Measurements from ENCODE around the gene EPHB2.

The EPHB2 gene

DNA sequence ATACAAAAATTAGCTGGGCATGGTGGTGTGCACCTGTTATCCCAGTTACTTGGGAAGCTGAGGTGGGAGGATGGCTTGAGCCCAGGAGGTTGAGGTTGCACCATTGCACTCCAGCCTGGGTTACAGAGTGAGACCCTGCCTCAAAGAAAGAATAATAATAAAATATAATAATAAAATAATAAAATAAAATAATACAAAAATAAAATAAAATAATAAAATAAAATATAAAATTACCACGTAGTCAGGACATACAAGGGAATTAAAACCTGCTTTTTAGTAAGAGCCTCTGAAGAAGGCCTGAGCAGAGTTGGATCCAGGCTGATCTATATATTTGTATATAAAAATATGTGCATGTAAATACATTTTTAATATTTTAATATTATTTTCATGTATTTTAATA, 41.7 kb downstream of the EPHB2 start:
- DNase-seq = no peak

- DNase-seq = no peak
Measured at GRCh38 chr1:22753481-22753971, 42.9 kb downstream of the EPHB2 start.

DNA sequence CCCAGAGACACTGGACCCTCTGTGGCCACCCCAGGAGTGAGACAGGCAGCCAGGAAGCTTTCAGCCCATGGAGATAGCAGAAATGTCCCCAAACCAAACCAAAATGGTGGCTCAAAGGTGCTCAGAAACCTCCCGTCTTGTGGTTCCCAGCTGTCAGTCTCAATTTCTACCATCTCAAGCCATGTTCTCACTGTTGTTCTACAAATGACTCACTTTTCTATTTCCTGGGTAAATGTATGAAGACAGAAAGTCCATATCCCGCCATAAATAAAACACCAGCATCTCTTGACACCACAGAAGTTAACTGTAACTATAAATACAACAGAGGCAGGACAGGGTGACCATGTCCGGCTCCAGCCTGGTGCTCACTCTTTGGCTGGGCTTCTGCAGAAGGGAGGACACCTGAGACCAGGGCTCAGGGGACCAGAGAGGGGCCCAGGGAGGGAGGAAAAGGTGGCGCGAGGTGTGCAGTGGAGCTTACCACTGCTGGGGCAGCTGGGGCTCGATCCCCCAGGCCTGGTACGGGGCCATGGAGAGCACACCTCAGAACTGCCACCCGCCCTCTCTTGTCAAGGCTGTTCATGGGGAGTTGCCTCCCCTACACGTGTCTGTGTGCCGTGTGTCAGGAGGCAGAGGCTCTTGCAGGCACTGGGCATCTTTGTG, 43.6 kb downstream of the EPHB2 start:
- no peak for DNase-seq

DNA sequence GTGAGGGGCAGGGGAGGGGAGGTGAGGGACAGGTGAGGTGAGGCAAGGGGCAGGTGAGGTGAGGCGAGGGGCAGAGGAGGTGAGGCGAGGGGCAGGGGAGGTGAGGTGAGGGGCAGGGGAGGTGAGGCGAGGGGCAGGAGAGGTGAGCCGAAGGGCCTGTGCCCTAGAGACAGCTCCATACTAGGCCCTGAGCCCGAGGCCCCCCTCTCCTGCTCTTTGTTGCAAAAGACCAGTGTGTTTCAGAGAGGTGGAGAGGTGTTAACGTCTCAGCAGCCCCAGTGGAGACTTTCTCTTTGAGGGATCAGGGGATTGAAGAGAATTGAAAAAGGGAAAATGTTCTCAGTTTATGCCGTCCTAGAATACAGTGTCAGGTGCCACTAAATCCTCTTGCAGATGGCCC, 44.2 kb downstream of the EPHB2 start:
- no peak for DNase-seq

DNA sequence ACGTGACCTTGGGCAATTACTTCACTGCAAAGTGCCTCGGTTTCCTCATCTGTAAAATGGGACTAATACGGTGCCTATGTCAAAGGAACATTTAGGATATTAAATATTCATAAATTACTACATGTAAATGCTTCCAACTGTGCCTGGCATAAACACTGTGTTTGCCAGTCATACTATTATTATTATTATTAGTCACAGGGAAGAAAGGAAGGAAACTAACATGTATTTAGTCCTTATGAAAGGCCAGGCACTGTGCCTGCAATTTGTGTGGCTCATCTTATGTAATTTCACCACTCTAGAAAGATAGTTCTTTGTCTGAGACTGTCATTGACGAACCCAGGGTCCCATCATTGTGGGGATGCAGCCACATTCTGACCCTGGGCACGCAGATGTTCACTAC, 45.0 kb downstream of the EPHB2 start:
- no peak for DNase-seq

DNA sequence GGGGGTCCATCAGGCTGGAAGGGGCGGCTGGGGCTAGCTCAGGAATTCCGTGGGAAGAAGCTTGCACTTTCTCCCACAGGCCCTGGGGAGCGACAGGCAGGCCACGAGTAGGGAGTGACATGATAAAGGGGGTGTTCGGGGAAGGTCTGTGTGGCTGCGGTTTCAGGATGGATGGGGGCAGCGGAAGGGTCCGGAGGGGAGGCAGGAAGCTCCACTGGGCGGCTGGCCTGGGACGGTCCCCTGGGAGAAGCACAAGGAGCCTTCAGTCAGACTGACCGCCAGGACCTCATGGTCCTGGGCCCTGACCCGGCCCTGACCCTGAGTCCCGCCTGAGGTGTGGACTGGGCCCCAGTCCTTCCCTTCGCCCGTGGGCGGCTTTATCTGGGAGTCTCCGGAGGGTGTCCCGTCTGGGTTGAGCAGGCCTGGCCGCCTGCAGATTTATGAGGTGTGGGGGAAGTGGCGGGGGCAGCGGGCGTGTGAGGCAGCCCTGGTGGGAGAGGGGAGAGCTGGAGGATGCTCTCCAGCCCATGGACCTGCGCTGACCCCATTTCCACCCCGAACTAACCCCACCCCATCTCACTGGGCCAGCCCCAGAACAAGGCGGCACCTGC, 45.6 kb downstream of the EPHB2 start:
- no peak for DNase-seq

- DNase-seq = no peak
Measured at GRCh38 chr1:22760455-22760854, 49.8 kb downstream of the EPHB2 start.

GRCh38 chr1:22761101-22761500, 50.5 kb downstream of the EPHB2 start:
- no peak for DNase-seq

- no peak for DNase-seq
Measured at GRCh38 chr1:22761821-22762220, 51.2 kb downstream of the EPHB2 start.

DNA sequence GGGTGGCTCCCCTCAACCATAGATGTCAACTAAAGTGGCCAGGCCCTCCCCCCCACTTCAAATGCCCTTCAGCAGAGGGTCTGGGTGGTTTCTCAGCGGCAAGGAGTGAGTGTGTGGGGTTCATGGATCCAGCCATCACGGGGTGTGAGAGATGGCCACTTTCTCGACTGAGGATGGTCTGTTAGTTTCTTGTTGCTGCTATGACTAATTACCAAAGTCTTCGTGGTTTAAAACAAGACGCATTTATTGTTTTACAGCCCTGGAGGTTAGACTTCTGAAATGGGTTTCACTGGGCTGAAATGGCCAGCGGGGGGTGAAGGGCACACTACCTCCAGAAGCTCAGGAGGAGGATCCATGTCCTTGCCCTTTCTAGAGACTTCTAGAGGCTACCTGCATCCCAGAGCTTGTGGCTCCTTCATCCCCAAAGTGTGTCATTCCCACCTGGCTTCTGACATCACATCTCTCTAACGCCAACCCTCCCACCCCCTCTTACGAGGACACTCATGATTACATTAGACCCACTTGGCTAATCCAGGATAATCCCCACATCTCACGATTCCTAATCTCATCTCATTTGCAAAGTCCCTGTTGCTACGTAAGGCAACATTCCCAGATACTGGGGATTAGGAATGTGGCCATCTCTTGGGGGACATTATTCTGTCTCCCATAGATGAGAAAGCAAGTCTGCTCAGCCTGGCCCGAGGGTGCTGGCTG, 53.0 kb downstream of the EPHB2 start:
- no peak for DNase-seq

GRCh38 chr1:22767852-22768251, 57.2 kb downstream of the EPHB2 start:
- DNase-seq = no peak

- DNase-seq = no peak
Measured at GRCh38 chr1:22769932-22770331, 59.3 kb downstream of the EPHB2 start.

- DNase-seq = no peak
Measured at GRCh38 chr1:22772014-22772413, 61.4 kb downstream of the EPHB2 start.

DNA sequence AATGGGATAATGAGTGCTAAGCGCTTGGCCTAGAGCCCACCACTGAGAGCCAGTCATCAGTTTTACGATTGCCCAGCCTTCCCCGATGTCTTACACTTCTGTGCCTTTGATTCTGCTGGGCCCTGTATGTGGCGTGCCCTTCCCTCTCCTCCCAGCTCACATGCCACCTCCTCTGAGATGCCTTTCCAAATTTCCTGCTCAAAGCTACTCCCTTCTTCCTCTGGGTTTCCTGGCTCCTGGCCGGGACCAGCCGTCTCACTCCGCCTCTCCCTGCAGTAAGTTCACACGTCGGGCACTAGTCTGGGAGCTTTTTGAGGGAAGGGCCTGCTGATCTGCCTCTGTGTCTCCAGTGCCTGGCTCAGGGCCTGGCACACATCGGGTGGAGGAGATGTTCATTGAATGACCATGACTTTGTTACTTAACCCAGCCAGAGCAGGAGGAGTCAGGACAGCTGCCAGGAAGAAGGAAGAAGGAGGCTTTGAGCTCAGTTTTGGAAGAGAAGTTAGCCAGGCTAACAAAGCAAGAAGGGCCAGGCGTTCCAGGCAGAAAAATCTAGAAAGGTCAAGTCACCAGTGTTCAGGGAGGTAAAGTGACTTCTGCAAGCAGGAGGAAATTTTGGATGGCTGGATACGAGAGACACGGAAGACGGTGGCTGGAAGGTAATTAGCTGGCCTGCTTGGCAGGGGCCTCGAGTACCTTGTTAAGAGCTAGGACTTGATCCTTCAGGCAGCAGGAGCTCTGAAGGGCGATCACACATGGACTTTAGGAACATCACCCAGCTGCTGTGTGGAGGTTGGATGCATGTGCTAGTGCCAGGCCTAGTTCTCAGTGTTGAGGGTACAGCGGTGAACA, 63.6 kb downstream of the EPHB2 start:
- no peak for DNase-seq

- DNase-seq = no peak
Measured at GRCh38 chr1:22774833-22775182, 64.2 kb downstream of the EPHB2 start.

- DNase-seq = no peak
Measured at GRCh38 chr1:22775478-22775877, 64.8 kb downstream of the EPHB2 start.

DNA sequence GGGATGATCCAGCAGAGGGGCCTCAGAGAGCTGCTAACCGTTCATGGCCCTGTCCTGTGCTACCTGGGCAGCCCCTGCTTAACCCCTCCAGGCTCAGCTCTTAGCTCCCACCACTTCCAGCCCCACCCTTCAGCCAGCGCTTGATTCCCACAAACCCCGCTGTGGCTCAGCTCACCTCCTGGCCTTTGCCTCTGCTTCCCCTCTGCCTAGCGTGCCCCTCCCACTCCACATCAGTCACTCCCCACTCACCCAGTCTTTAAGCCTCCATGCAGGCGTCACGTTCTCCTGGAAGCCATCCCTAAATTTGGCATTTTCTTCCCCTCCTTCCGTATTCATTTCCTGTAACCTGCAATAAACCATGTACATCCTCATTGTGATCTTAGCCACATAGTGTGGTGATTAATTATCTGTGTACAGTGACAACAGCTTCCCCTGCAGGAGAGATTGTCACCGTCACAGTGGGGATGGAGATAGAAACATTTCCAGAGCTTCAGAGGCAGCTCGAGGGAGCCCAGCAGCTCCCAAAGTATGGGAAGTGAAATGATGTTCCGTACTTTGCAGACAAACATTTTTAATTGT, 65.5 kb downstream of the EPHB2 start:
- no peak for DNase-seq

DNA sequence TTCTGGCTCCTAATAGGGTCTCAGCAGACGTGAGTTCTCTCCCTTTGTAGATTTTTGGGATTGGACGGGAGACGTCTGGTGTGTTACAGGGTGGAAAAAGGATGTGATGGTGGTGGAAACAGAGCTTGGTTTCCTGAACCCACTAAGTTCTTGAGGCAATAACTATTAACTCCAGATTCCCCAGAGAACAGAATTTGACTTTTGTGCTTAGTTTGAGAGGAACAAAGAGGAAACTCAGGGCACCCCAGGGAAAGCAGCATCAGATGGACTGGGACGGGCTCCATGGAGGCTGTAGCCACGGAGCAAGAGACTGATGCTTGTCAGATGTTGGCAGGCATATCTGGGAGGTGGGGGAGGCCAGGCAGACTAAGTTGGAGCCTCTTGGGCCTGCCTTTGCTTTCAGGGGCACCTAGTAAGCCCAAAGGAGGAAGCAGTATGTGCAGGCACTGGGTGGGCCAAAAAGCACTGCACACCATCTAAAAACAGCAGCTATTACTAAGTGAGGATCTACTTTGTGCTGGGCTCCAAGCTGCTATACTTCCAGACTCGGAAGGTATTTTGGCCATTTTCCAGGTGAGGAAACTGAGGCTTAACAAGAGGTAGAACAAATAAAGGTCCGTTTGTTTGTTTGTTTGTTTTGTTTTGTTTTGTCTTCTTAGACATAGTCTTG, 66.9 kb downstream of the EPHB2 start:
- no peak for DNase-seq

GRCh38 chr1:22778408-22778807, 67.8 kb downstream of the EPHB2 start:
- DNase-seq = no peak

DNA sequence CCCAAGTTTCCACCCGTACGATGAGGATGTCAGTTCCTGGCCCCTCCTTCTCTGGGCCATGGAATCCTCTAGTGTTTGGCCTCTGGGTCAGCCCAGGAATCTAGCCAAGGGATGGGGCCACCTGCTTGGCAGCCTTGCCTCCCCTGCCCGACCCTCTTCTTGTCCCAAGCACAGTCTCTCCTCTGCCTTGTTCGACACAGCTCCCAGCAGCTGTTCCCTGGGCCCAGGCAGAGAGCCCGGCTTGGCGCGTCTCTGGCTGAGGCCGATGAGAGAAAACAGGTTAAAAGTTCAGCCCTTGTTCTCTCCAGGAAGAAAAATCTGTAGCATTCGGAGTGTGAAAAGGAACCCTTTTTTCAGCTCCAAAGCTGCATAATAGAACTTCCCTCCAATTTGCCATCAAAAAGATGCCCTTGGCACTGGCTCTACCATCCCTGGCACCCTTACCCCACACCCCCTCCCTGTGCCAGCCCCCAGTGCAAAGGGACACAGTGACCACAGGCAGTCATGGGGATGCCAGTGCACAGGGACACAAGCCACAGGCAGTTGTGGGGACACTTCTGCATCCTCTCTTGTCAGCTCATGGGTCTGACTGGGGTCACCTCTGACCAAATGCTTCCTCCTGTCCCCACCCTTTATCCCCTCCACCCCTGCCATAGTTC, 68.4 kb downstream of the EPHB2 start:
- DNase-seq = no peak

DNA sequence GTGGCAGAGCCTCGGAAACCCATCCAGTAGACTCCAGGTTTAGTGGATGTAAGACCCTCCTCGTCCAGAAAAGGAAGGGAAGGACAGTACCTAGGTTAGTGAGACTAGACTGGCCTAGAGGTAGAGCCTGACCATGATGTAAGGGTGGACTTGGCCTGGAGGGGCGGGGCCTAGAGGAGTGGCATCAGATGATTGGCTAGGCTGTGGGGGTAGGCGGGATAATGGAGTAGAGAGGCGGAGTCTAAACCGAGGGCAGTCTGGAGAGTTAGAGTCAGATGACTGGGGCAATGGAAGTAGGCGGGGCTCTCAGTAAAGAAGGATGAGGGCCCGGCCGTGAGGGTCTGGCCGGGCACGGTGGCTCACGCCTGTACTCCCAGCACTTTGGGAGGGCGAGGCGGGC, 70.1 kb downstream of the EPHB2 start:
- no peak for DNase-seq

DNA sequence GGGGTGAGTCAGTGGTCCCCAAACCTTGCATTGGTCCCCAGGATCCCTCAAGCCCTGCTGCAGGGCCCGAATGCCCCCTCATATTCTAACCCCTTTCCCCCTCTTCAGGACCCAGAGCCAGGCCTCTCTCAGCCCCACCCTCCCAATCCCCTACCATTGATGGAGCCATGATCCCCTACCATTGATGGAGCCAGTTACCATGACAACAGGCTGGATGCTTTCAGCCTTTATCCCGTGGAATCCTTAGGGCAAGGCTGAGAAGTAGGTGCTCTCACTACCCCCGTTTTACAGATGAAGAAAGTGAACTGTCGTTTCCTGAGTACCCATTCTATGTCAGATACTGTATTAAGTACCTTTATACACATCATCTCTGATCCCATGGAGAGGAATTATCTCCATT, 70.8 kb downstream of the EPHB2 start:
- no peak for DNase-seq

All from NCI-H1436 (cell line).